Stomach (tissue), 4 donors: ENCODE measurements around the gene FAM222A.

Experiments
- CTCF ChIP-seq, 7 experiments: fragments of 450-650 bp in 4 of 7; fragments of 200-600 bp in 3 of 7; sonication (generic) in 3 of 7; IDR thresholded peaks; one replicate each; pipeline ENCODE4 v1.5.1; 2016 to 2019; ENCODE audit warnings: antibody characterized with exemption in 7 of 7, control low read depth in 2 of 7, mild to moderate bottlenecking in 1 of 7
- POLR2A ChIP-seq, 4 donors: fragments of 450-650 bp; IDR thresholded peaks; one replicate each; pipeline ENCODE4 v1.6.1; 2016; ENCODE audit warnings: antibody characterized with exemption in 4 of 4, control low read depth in 2 of 4, mild to moderate bottlenecking in 1 of 4, moderate library complexity in 1 of 4
- POLR2AphosphoS5 ChIP-seq, 3 donors: sonication (generic); formaldehyde crosslinking; IDR thresholded peaks; one replicate each; pipeline ENCODE4 v1.6.1; 2016; ENCODE audit warnings: antibody characterized with exemption in 3 of 3

- no peak for TF ChIP-seq CTCF (IDR thresholded peaks at IDR 0.05)
- no peak for TF ChIP-seq POLR2A (IDR thresholded peaks at IDR 0.05)
- no peak for TF ChIP-seq POLR2AphosphoS5 (IDR thresholded peaks at IDR 0.05)
These were observed 56.7 kb downstream of the FAM222A start for GRCh38 chr12:109770104-109770860.
